ENCODE data around the gene GGA1. TPM values are rescaled to one million over a fixed set of nuclear protein-coding genes. Genes with fewer than 3 reads are reported as not detected.
A peak's percentile ranks its signal among the peaks of the same experiment; 100 is the strongest.

GGA1 gene
- total and polyA plus RNA-seq, 2 donors (not counting 1 experiment from before 2014, with no cell fraction given): 18.0 to 27.9 TPM

DNA sequence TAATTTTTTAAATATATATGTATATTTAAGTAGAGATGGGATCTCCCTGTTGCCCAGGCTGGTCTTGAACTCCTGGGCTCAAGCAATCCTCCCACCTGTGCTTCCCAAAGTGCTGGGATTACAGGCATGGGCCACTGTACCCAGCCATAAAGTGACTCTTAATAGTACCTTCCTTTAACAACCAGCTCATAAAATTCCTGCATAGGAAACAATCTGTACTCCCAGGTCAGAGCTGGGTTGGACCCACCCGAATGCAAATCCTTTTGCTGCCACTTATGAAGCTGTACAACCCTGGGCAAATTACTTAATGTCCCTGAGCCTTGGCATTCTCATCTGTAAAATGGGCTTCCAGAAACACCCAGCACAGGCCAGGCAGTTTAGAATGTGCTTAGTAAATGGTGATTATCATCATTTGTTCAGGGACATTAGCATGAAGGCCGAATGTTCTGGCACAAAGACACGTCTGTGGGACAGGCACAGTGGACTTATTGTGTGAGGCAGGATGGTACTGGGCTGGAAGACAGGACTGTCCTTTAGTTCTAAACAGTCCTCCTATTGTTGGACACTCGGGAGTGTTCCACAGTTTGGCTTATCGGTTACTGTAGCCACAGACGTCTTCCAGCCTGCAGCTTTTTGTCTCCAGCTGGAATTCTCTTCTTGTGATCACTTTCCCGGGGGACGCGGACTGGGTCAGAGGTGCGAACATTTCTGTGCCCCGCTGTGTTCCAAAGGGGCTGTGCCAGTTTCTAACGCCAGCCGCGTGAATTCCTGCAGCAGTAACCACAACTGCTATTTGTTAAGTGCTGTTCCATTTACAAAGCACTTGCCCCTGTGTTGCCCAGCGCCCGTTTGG lies 55.8 kb downstream of the GGA1 start:
- no peaks in the 10 kb centered on the region for H4K20me1 ChIP-seq (ENCODE audit: control insufficient read depth, extremely low read depth, insufficient read depth, low read length)
- H3K4me2 ChIP-seq (ENCODE audit: extremely low read depth, insufficient read depth, low read length): no peak overlapping the region
- H3K27me3 ChIP-seq (ENCODE audit: control insufficient read depth, insufficient read depth, low read length): no peaks in the 10 kb centered on the region
- no peak overlapping the region for H3K9ac ChIP-seq (ENCODE audit: insufficient read depth, low read length)
- no peak overlapping the region for H3K4me3 ChIP-seq (replicated peaks in 1 of 4; ENCODE audit: control extremely low read depth in 1 of 4, insufficient read depth in 1 of 4, low read depth in 3 of 4, low read length in 4 of 4)
- H3K4me1 ChIP-seq (ENCODE audit: control insufficient read depth, extremely low read depth, insufficient read depth, low read length): peaks cover 23% of the 10 kb centered on the region
- no peaks in the 10 kb centered on the region for H3K9me3 ChIP-seq (ENCODE audit: control insufficient read depth, insufficient read depth, low read depth, low read length)
- peaks cover 8% of the 10 kb centered on the region for H3K36me3 ChIP-seq (ENCODE audit: control insufficient read depth, insufficient read depth, low read length)
- H2AFZ ChIP-seq (ENCODE audit: low read length): no peak overlapping the region
- TF ChIP-seq EZH2 (IDR thresholded peaks at IDR 0.05; ENCODE audit: low read length, missing control alignments) (no peak), CTCF (conservative IDR thresholded peaks at IDR 0.05 in 1 of 2, IDR thresholded peaks at IDR 0.05 in 1 of 2; ENCODE audit: low read depth in 1 of 2, low read length in 2 of 2) (no peak)
- no peak for DNase-seq (ENCODE audit: low read depth in 2 of 2)
- H3K79me2 ChIP-seq (ENCODE audit: control insufficient read depth, insufficient read depth, low read length): peaks cover 45% of the 10 kb centered on the region
- H3K27ac ChIP-seq (ENCODE audit: insufficient read depth, low read length): no peak overlapping the region

DNA sequence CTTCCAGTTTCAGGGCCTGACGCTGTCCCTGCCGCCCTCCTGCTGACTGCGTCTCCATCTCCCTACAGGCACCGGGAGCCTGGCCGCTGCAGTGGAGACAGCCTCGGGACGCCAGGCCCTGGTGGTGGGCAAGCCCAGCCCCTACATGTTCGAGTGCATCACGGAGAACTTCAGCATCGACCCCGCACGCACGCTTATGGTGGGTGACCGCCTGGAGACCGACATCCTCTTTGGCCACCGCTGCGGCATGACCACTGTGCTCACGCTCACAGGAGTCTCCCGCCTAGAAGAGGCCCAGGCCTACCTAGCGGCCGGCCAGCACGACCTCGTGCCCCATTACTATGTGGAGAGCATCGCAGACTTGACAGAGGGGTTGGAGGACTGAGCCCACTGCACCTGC lies 56.9 kb downstream of the GGA1 start:
- peaks cover 34% of the 10 kb centered on the region for H3K79me2 ChIP-seq (ENCODE audit: control insufficient read depth, insufficient read depth, low read length)
- H3K27ac ChIP-seq (ENCODE audit: insufficient read depth, low read length): no peak overlapping the region
- no peak overlapping the region for H3K4me3 ChIP-seq (replicated peaks in 1 of 4; ENCODE audit: control extremely low read depth in 1 of 4, insufficient read depth in 1 of 4, low read depth in 3 of 4, low read length in 4 of 4)
- TF ChIP-seq CTCF (conservative IDR thresholded peaks at IDR 0.05 in 1 of 2, IDR thresholded peaks at IDR 0.05 in 1 of 2; ENCODE audit: low read depth in 1 of 2, low read length in 2 of 2): no peak
- H3K4me1 ChIP-seq (ENCODE audit: control insufficient read depth, extremely low read depth, insufficient read depth, low read length): peaks cover 15% of the 10 kb centered on the region
- no peaks in the 10 kb centered on the region for H3K9me3 ChIP-seq (ENCODE audit: control insufficient read depth, insufficient read depth, low read depth, low read length)
- DNase-seq (ENCODE audit: low read depth in 2 of 2): no peak
- H4K20me1 ChIP-seq (ENCODE audit: control insufficient read depth, extremely low read depth, insufficient read depth, low read length): no peaks in the 10 kb centered on the region
- no peak overlapping the region for H3K9ac ChIP-seq (ENCODE audit: insufficient read depth, low read length)
- peaks cover 8% of the 10 kb centered on the region for H3K36me3 ChIP-seq (ENCODE audit: control insufficient read depth, insufficient read depth, low read length)
- H2AFZ ChIP-seq (ENCODE audit: low read length): no peak overlapping the region
- no peak overlapping the region for H3K4me2 ChIP-seq (ENCODE audit: extremely low read depth, insufficient read depth, low read length)
- no peaks in the 10 kb centered on the region for H3K27me3 ChIP-seq (ENCODE audit: control insufficient read depth, insufficient read depth, low read length)

DNA sequence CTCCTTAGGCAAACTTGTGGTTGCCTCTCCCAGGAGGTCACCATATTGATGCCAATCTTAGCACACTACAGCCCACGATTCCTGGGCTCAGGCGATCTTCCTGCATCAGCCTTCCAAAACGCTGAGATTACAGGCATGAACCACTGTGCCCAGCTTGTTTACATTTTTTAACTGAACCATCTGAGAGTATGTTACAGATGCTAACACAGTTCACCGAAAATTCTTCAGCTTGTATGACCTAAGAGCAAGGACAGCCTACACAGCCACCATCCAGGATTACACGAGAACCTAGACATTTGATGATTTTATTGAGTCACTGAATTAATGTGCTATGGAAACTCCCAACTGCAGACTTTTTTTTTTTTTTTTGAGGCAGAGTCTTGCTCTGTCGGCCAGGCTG lies 61.0 kb downstream of the GGA1 start:
- H3K4me3 ChIP-seq (replicated peaks in 1 of 4; ENCODE audit: control extremely low read depth in 1 of 4, insufficient read depth in 1 of 4, low read depth in 3 of 4, low read length in 4 of 4): no peak overlapping the region
- no peak overlapping the region for H2AFZ ChIP-seq (ENCODE audit: low read length)
- peaks cover 8% of the 10 kb centered on the region for H3K36me3 ChIP-seq (ENCODE audit: control insufficient read depth, insufficient read depth, low read length)
- H4K20me1 ChIP-seq (ENCODE audit: control insufficient read depth, extremely low read depth, insufficient read depth, low read length): no peaks in the 10 kb centered on the region
- TF ChIP-seq CTCF (conservative IDR thresholded peaks at IDR 0.05 in 1 of 2, IDR thresholded peaks at IDR 0.05 in 1 of 2; ENCODE audit: low read depth in 1 of 2, low read length in 2 of 2): no peak
- TF ChIP-seq EZH2 (IDR thresholded peaks at IDR 0.05; ENCODE audit: low read length, missing control alignments): no peak
- peaks cover 2% of the 10 kb centered on the region for H3K4me1 ChIP-seq (ENCODE audit: control insufficient read depth, extremely low read depth, insufficient read depth, low read length)
- no peaks in the 10 kb centered on the region for H3K27me3 ChIP-seq (ENCODE audit: control insufficient read depth, insufficient read depth, low read length)
- H3K9me3 ChIP-seq (ENCODE audit: control insufficient read depth, insufficient read depth, low read depth, low read length): no peaks in the 10 kb centered on the region
- peaks cover 12% of the 10 kb centered on the region for H3K79me2 ChIP-seq (ENCODE audit: control insufficient read depth, insufficient read depth, low read length)
- peak; percentile 25 to 73 for DNase-seq (ENCODE audit: low read depth in 2 of 2)
- H3K9ac ChIP-seq (ENCODE audit: insufficient read depth, low read length): no peak overlapping the region
- no peak overlapping the region for H3K4me2 ChIP-seq (ENCODE audit: extremely low read depth, insufficient read depth, low read length)
- peak overlapping the region; percentile 58 for H3K27ac ChIP-seq (ENCODE audit: insufficient read depth, low read length)
